Measurements from ENCODE around the gene FYB1.

FYB1 gene

DNA sequence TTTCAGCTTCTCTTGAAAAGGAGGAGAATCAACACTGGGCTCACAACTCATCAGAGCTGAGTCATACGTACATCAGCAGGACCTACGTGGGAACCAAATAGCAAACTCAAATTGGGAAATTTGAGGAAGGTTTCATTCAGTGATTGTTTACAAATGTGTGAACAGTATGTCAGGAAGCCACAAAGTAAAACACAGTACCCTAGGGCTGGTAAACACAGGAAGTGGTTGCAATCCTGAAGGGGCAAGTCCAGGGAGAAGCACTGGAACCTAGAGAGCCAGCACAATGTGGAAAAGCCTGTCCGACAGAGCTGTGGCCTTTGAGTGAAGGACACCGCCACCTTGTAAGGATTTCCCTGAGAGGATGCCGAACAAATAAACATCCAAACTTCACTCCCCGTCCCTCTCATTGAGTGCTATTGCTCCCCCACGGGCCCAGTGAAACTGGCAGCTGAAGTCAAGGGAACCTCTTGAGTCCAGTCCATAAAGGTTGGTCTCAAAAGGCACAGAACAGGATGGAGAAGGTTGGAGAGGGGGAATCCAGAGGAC is 118.4 kb downstream of the FYB1 start:
- Histone ChIP-seq H3K27me3 (ENCODE audit: insufficient read depth, low read length, poor library complexity, severe bottlenecking) (no peaks in the 10 kb centered on the region), H3K9ac (ENCODE audit: low read depth, low read length, poor library complexity, severe bottlenecking) (no peak overlapping the region), H3K9me3 (ENCODE audit: insufficient read depth, low read depth, low read length) (no peaks in the 10 kb centered on the region), H3F3A (ENCODE audit: low read depth) (no peaks in the 10 kb centered on the region), H3K4me3 (ENCODE audit: low read length, poor library complexity, severe bottlenecking) (no peak overlapping the region), H3K36me3 (ENCODE audit: insufficient read depth, low read length) (peaks cover 27% of the 10 kb centered on the region), H3K4me1 (ENCODE audit: insufficient read depth, low read length, poor library complexity, severe bottlenecking) (peaks cover 6% of the 10 kb centered on the region), H4K20me1 (ENCODE audit: insufficient read depth, low read length, poor library complexity, severe bottlenecking) (no peaks in the 10 kb centered on the region), H2AFZ (ENCODE audit: low read length) (no peak overlapping the region), H3K4me2 (ENCODE audit: low read depth, low read length, poor library complexity, severe bottlenecking) (no peak overlapping the region), H3K9me2 (replicated peaks; ENCODE audit: low read depth, low read length) (no peaks in the 10 kb centered on the region), H3K79me2 (ENCODE audit: insufficient read depth, low read length) (no peaks in the 10 kb centered on the region)
- no peak for TF ChIP-seq EZH2phosphoT487 (IDR thresholded peaks at IDR 0.05; ENCODE audit: borderline replicate concordance)
- TF ChIP-seq, protein P1, sequence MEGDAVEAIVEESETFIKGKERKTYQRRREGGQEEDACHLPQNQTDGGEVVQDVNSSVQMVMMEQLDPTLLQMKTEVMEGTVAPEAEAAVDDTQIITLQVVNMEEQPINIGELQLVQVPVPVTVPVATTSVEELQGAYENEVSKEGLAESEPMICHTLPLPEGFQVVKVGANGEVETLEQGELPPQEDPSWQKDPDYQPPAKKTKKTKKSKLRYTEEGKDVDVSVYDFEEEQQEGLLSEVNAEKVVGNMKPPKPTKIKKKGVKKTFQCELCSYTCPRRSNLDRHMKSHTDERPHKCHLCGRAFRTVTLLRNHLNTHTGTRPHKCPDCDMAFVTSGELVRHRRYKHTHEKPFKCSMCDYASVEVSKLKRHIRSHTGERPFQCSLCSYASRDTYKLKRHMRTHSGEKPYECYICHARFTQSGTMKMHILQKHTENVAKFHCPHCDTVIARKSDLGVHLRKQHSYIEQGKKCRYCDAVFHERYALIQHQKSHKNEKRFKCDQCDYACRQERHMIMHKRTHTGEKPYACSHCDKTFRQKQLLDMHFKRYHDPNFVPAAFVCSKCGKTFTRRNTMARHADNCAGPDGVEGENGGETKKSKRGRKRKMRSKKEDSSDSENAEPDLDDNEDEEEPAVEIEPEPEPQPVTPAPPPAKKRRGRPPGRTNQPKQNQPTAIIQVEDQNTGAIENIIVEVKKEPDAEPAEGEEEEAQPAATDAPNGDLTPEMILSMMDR (conservative IDR thresholded peaks at IDR 0.05; ENCODE audit: low read length): no peak

GRCh38 chr5:39100301-39100850 is 119.0 kb downstream of the FYB1 start:
- Histone ChIP-seq H3K4me2 (ENCODE audit: low read depth, low read length, poor library complexity, severe bottlenecking) (no peak overlapping the region), H3K9me2 (replicated peaks; ENCODE audit: low read depth, low read length) (no peaks in the 10 kb centered on the region), H3K79me2 (ENCODE audit: insufficient read depth, low read length) (no peaks in the 10 kb centered on the region), H3K4me3 (ENCODE audit: low read length, poor library complexity, severe bottlenecking) (no peak overlapping the region), H3K9me3 (ENCODE audit: insufficient read depth, low read depth, low read length) (no peaks in the 10 kb centered on the region), H3F3A (ENCODE audit: low read depth) (no peaks in the 10 kb centered on the region), H4K20me1 (ENCODE audit: insufficient read depth, low read length, poor library complexity, severe bottlenecking) (no peaks in the 10 kb centered on the region), H2AFZ (ENCODE audit: low read length) (no peak overlapping the region), H3K4me1 (ENCODE audit: insufficient read depth, low read length, poor library complexity, severe bottlenecking) (peaks cover 6% of the 10 kb centered on the region), H3K9ac (ENCODE audit: low read depth, low read length, poor library complexity, severe bottlenecking) (no peak overlapping the region), H3K36me3 (ENCODE audit: insufficient read depth, low read length) (peaks cover 22% of the 10 kb centered on the region; the same call in 1 of the 2 replicates), H3K27me3 (ENCODE audit: insufficient read depth, low read length, poor library complexity, severe bottlenecking) (no peaks in the 10 kb centered on the region)
- no peak for TF ChIP-seq EZH2phosphoT487 (IDR thresholded peaks at IDR 0.05; ENCODE audit: borderline replicate concordance)
- TF ChIP-seq, protein P1 (conservative IDR thresholded peaks at IDR 0.05; ENCODE audit: low read length): no peak

GRCh38 chr5:39099831-39100230 is 119.5 kb downstream of the FYB1 start:
- no peak overlapping the region for H3K9ac ChIP-seq (ENCODE audit: low read depth, low read length, poor library complexity, severe bottlenecking)
- H4K20me1 ChIP-seq (ENCODE audit: insufficient read depth, low read length, poor library complexity, severe bottlenecking): no peaks in the 10 kb centered on the region
- no peaks in the 10 kb centered on the region for H3K9me2 ChIP-seq (replicated peaks; ENCODE audit: low read depth, low read length)
- H3K4me1 ChIP-seq (ENCODE audit: insufficient read depth, low read length, poor library complexity, severe bottlenecking): peaks cover 6% of the 10 kb centered on the region
- no peaks in the 10 kb centered on the region for H3K79me2 ChIP-seq (ENCODE audit: insufficient read depth, low read length)
- H2AFZ ChIP-seq (ENCODE audit: low read length): no peak overlapping the region
- H3K27me3 ChIP-seq (ENCODE audit: insufficient read depth, low read length, poor library complexity, severe bottlenecking): no peaks in the 10 kb centered on the region
- no peaks in the 10 kb centered on the region for H3K9me3 ChIP-seq (ENCODE audit: insufficient read depth, low read depth, low read length)
- no peak for TF ChIP-seq EZH2phosphoT487 (IDR thresholded peaks at IDR 0.05; ENCODE audit: borderline replicate concordance)
- TF ChIP-seq, protein P1 (conservative IDR thresholded peaks at IDR 0.05; ENCODE audit: low read length): no peak
- no peaks in the 10 kb centered on the region for H3F3A ChIP-seq (ENCODE audit: low read depth)
- no peak overlapping the region for H3K4me3 ChIP-seq (ENCODE audit: low read length, poor library complexity, severe bottlenecking)
- H3K4me2 ChIP-seq (ENCODE audit: low read depth, low read length, poor library complexity, severe bottlenecking): no peak overlapping the region
- peaks cover 20% of the 10 kb centered on the region; the same call in 1 of the 2 replicates for H3K36me3 ChIP-seq (ENCODE audit: insufficient read depth, low read length)

All from Loucy (cell line).